Measurements from ENCODE around the gene MYH10.

The MYH10 gene

DNA sequence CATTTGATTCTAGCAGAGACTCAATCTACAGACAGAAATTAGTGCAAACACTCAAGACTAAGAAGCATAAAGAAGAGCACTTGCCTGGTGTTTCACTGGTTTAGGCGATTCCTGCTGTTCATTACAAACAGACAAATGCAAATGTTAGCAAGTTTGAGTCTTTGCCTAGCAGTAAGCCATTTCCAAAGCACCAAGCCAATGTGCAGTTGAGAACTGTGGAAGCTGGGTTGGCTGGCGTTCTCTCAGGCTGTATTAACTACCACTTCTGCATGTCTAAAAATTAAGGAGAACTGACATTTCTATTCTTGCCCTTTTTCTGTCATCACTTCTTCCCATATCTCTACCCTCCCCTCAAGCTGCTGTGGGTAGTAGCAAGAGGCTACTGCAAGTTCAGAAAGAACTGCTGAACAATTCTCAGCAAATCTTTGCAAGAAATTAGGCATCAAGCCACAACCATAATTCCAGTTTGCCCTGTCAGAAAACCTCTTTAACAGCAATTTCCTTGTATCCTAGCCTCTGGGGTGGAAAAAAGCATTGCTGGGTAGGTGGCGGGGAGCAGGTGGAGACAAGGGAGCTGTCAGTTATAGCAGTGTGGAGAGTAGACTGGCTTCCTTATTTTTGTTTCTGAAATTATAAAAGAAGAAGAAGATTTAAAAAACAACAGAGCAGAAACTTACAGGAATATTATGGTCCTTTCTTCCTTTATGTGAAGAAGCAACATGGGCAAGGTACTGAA lies 53.8 kb downstream of the MYH10 start:
- TF ChIP-seq, protein P1, sequence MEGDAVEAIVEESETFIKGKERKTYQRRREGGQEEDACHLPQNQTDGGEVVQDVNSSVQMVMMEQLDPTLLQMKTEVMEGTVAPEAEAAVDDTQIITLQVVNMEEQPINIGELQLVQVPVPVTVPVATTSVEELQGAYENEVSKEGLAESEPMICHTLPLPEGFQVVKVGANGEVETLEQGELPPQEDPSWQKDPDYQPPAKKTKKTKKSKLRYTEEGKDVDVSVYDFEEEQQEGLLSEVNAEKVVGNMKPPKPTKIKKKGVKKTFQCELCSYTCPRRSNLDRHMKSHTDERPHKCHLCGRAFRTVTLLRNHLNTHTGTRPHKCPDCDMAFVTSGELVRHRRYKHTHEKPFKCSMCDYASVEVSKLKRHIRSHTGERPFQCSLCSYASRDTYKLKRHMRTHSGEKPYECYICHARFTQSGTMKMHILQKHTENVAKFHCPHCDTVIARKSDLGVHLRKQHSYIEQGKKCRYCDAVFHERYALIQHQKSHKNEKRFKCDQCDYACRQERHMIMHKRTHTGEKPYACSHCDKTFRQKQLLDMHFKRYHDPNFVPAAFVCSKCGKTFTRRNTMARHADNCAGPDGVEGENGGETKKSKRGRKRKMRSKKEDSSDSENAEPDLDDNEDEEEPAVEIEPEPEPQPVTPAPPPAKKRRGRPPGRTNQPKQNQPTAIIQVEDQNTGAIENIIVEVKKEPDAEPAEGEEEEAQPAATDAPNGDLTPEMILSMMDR (IDR thresholded peaks at IDR 0.05; ENCODE audit: unreplicated experiment in 3 of 3): no peak
- H3K36me3 Mint-ChIP-seq (ENCODE audit: low read depth): peaks cover 53% of the 10 kb centered on the region
- H3K4me3 Mint-ChIP-seq: no peak overlapping the region
- H3K4me1 Mint-ChIP-seq: peaks cover 12% of the 10 kb centered on the region
- H3K9me3 Mint-ChIP-seq: no peaks in the 10 kb centered on the region
- H3K27me3 Mint-ChIP-seq (ENCODE audit: low read depth): no peaks in the 10 kb centered on the region
- H3K27ac Mint-ChIP-seq: no peak overlapping the region

DNA sequence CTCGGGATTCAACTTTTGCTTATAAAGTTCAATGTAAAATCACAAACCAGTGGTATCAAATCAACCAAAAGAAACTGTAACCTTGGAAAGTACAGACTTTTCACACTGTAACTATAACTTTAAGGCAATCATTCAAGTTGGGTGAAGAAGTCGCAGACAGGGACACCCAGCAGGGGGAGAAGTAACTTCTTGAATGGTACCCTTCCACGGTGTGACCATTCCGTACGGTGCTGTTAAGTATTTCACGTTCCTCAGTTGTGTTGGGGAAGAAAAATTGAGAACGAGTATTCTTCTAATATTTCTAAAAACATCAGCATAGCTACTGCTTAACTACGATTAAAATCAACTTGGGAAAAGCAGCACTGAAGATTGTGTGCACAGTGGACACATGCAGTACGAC lies 55.8 kb downstream of the MYH10 start:
- Mint-ChIP-seq H3K4me3 (no peak overlapping the region), H3K27ac (peak overlapping the region in 1 of 3 experiments; percentile 16), H3K4me1 (peaks cover 3% of the 10 kb centered on the region), H3K36me3 (ENCODE audit: low read depth) (peaks cover 57% of the 10 kb centered on the region), H3K9me3 (no peaks in the 10 kb centered on the region), H3K27me3 (ENCODE audit: low read depth) (no peaks in the 10 kb centered on the region)
- TF ChIP-seq, protein P1 (IDR thresholded peaks at IDR 0.05; ENCODE audit: unreplicated experiment in 3 of 3): peak in 1 of 3 experiments; percentile 20

DNA sequence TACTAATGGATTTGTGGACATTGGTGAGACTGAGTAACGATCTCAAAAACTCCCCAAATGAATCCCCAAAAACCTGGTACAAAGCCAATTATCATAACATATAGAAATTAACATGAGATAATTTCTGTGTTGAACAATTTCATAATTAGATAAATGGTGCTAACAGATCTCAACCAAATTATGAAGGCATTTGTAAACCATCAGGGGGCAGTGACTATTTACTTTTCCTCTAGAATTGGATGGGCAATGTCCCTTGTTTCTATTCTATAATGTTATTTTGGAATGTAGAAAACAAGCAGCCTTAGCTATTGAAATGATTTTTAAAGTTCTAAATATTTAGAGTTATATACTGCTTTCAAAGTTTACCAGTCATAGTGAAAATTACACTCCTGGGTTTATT lies 57.8 kb downstream of the MYH10 start:
- H3K27me3 Mint-ChIP-seq (ENCODE audit: low read depth): no peaks in the 10 kb centered on the region
- H3K4me3 Mint-ChIP-seq: no peak overlapping the region
- peaks cover 3% of the 10 kb centered on the region for H3K4me1 Mint-ChIP-seq
- H3K27ac Mint-ChIP-seq: peak overlapping the region in 2 of 3 experiments; percentile 9 to 55
- peaks cover 70% of the 10 kb centered on the region for H3K36me3 Mint-ChIP-seq (ENCODE audit: low read depth)
- TF ChIP-seq, protein P1 (IDR thresholded peaks at IDR 0.05; ENCODE audit: unreplicated experiment in 3 of 3): peak; percentile 33 to 46 (median 38)
- no peaks in the 10 kb centered on the region for H3K9me3 Mint-ChIP-seq

DNA sequence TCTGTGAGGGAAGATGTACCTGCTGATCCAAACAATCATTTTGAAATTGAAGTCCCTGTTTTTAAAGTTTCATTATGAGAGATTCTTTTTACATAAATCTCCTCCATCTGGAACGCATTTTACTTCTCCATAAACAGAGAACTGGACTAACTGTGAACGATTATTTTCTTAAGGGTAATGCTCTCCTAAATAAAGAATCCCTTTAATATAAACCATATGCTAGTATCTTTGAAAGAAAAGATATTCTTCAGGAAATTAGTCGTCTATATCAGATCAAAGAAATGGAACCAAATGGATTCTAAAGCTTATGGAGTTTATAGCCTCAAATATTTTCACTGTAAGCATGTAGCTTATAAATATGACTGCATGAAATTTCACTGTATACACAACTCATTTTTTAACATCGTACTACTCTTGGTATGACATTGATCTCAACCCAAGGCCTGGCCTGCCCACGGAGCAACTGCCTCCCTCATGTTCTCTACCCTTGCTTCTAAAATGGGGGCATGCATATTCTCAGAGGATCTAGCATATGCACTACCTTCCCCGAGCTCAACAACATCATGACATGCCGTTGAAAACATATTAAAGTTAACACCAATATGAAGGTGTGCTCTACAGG lies 66.4 kb downstream of the MYH10 start:
- Mint-ChIP-seq H3K9me3 (no peaks in the 10 kb centered on the region), H3K27ac (peak overlapping the region; percentile 82 to 91 (median 89)), H3K36me3 (ENCODE audit: low read depth) (peaks cover 68% of the 10 kb centered on the region), H3K27me3 (ENCODE audit: low read depth) (no peaks in the 10 kb centered on the region), H3K4me3 (no peak overlapping the region), H3K4me1 (peaks cover 18% of the 10 kb centered on the region)
- TF ChIP-seq, protein P1 (IDR thresholded peaks at IDR 0.05; ENCODE audit: unreplicated experiment in 3 of 3): no peak

DNA sequence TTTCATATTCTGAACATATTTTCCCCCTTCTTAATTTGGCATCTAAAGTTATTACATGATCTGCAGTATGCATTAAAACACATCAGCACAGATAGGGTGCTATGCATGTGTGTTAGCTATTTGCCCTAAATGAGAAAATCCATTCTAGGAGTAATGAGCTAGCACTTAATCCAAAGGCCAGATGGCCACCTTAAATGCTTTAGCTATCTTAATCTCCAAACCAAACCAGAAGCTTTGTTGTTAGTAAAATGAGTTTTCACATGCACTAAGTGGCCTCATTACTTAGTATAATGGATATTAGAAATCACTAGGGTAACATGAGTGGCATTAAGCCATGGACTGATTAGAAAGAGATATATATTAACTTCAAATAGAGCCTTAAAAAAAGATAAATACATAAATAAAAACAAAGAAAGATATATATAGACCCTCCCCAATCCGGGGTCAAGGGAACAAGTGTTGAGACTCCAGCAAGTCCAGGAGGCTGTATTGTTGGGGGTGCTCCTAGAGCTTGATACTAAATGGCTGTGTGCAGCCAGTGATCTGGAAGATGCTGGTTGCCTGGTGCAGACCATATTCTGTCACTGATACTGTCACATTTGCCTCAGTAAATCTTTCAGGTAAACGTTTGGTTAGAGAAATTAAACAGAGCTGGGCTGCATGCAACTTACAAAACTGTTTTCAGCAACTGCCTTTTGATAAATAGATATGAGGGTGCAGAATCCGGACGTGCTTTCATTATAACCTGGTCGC lies 67.3 kb downstream of the MYH10 start:
- H3K9me3 Mint-ChIP-seq: no peaks in the 10 kb centered on the region
- H3K4me3 Mint-ChIP-seq: no peak overlapping the region
- peaks cover 18% of the 10 kb centered on the region for H3K4me1 Mint-ChIP-seq
- TF ChIP-seq, protein P1 (IDR thresholded peaks at IDR 0.05; ENCODE audit: unreplicated experiment in 3 of 3): no peak
- H3K36me3 Mint-ChIP-seq (ENCODE audit: low read depth): peaks cover 60% of the 10 kb centered on the region
- H3K27ac Mint-ChIP-seq: peak overlapping the region; percentile 82 to 91 (median 89)
- no peaks in the 10 kb centered on the region for H3K27me3 Mint-ChIP-seq (ENCODE audit: low read depth)
